HCT116 (cell line): ENCODE data around the gene COL1A1.

Experiments used
- TF ChIP-seq, protein P1 (sequence below), 3 experiments: fragments of 200-600 bp in 1 of 3; sonication (generic) in 1 of 3; IDR thresholded peaks in 2 of 3; conservative IDR thresholded peaks in 1 of 3; 2 replicates each; pipeline ENCODE4 v1.5.1; 2012 to 2017; ENCODE audit warnings: low read depth in 2 of 3, low read length in 2 of 3, antibody characterized with exemption in 1 of 3, borderline replicate concordance in 1 of 3, control low read depth in 1 of 3, mild to moderate bottlenecking in 1 of 3, mixed read lengths in 1 of 3, mixed run types in 1 of 3, moderate library complexity in 1 of 3; ENCODE audit not compliant: insufficient read depth in 1 of 3
- TF ChIP-seq, protein P2 (sequence below): IDR thresholded peaks from 2 replicates; pipeline ENCODE4 v1.6.1; 2011; ENCODE audit warnings: mild to moderate bottlenecking, low read length, moderate library complexity; ENCODE audit not compliant: insufficient replicate concordance; ENCODE audit errors: extremely low read depth

DNA sequence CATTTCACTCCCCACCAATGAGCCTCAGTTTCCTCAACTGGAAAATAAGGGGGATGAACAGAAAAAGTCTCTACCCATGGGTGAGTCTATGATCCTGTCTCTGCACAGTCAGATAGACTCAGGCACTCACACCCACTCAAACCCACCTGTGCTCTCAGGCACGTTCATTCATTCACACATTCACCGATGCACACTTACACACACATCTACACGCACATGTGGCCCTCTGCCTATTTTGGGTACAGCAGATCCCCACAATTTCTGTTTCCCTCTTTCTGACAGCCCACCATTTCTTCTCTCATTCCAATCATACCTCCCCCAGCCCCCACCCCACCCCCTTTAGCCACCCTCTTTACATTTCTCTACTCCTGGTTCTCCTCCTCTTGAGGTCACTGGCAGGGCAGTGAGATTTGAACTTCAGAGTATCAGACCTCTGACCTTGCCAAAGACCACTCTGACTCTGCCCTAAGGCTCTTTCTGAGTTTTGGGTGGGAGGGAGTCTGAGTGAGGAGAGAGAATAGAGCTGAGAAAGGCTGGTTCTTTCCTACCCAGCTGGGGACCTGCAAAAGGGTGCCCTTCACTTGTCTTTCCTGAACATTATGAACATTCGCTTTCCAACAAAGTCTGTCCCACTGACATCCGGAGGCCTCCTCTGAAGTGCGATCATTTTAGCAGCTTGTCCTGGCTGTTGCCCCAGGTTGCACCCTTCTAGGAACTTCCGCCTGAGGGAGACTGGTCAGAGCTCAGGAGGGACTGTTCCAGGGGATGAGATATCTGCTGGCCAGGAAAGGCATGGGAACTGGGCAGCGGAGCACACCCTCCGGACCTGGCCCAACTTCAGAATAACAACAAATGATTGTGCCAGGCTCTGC, 10.1 kb upstream of the COL1A1 start:
- TF ChIP-seq, protein P1, sequence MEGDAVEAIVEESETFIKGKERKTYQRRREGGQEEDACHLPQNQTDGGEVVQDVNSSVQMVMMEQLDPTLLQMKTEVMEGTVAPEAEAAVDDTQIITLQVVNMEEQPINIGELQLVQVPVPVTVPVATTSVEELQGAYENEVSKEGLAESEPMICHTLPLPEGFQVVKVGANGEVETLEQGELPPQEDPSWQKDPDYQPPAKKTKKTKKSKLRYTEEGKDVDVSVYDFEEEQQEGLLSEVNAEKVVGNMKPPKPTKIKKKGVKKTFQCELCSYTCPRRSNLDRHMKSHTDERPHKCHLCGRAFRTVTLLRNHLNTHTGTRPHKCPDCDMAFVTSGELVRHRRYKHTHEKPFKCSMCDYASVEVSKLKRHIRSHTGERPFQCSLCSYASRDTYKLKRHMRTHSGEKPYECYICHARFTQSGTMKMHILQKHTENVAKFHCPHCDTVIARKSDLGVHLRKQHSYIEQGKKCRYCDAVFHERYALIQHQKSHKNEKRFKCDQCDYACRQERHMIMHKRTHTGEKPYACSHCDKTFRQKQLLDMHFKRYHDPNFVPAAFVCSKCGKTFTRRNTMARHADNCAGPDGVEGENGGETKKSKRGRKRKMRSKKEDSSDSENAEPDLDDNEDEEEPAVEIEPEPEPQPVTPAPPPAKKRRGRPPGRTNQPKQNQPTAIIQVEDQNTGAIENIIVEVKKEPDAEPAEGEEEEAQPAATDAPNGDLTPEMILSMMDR (IDR thresholded peaks at IDR 0.05 in 2 of 3, conservative IDR thresholded peaks at IDR 0.05 in 1 of 3; ENCODE audit: borderline replicate concordance in 1 of 3, insufficient read depth in 1 of 3, low read depth in 2 of 3, low read length in 2 of 3), result no peak
- TF ChIP-seq, protein P2, sequence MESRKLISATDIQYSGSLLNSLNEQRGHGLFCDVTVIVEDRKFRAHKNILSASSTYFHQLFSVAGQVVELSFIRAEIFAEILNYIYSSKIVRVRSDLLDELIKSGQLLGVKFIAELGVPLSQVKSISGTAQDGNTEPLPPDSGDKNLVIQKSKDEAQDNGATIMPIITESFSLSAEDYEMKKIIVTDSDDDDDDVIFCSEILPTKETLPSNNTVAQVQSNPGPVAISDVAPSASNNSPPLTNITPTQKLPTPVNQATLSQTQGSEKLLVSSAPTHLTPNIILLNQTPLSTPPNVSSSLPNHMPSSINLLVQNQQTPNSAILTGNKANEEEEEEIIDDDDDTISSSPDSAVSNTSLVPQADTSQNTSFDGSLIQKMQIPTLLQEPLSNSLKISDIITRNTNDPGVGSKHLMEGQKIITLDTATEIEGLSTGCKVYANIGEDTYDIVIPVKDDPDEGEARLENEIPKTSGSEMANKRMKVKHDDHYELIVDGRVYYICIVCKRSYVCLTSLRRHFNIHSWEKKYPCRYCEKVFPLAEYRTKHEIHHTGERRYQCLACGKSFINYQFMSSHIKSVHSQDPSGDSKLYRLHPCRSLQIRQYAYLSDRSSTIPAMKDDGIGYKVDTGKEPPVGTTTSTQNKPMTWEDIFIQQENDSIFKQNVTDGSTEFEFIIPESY, result no peak
